Islet of Langerhans (tissue), 1 donor: ENCODE measurements around the gene SMIM8.

Source experiments
- FAIRE-seq: peaks from one replicate; lab custom pipeline; 2011; peaks lifted over from hg19 to GRCh38; lab: Jason Lieb, UNC

SMIM8 gene

DNA sequence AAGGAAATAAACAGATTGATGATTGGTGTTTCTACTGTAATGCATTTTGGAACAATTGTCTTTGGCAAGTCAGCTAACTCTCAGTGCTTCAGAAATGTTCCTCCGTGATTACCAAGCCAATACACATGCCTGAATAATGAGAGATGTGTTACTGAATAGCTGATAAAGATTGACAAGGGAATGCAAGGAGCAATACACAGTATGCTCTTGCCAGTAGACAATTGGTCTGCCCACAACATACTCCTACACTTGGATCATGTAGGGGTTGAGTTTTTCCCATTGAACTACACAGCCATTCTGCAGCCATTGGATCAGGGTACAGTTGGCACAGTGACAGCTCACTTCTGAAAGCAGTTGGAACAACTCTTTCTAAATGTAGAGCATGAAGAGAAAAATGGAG is 12.3 kb downstream of the SMIM8 start:
- FAIRE-seq = no peak

DNA sequence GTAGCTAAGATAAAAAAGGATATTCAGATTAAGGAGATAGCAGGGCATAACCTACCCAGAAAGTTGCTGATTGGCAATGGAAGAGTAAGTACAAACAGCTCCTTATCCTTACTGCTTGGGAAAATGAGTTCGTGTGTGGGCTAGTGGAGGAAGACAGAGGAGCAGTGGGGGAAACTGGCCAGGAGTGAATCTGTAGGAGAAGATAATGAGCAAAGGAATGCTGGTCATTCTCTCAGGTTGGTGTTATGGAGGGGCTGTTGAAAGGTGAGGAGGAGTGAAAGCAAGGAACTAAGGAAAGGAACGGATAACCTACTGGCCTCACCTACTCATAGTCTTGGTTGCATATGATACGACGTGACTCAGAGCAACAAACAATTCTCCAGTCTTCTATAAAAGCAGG is 14.0 kb downstream of the SMIM8 start:
- no peak for FAIRE-seq

DNA sequence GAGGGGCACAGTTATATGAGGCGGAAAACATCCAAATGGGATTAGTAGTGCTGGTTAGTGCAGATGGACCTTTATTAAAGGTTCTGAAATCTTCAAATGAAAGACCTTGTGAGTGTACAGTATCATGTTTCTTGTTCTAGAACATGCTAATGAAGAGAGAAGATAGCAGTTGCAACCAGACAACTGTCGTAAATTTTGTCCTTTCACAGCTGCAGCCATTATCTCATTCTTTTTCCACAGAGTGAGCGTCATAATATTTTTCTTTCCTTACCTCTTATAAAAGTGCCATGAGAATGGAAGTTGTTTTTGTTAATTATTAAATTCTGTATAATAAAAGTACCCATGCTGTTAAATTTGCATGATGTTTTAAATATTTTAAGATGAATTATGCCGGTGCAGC is 17.8 kb downstream of the SMIM8 start:
- FAIRE-seq = no peak

DNA sequence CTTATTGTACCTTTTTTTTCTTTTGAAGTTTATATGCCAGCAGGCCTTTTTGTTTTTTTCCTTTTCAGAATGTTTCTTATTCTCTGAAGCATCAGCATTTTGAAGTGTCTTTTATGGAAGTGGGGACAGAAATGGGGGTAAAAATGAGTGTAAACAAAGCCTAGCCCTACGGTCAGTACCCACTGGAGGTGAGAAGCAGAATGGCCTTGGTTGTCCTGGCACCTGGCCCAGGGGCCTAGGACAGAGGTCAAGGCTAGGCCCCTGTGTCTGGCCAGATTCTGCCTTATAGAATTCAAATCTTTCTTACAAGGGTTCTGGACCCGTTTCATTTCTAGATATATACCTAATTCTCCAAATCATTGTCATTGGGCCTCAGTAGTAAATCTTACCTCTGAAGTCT is 18.8 kb downstream of the SMIM8 start:
- no peak for FAIRE-seq

DNA sequence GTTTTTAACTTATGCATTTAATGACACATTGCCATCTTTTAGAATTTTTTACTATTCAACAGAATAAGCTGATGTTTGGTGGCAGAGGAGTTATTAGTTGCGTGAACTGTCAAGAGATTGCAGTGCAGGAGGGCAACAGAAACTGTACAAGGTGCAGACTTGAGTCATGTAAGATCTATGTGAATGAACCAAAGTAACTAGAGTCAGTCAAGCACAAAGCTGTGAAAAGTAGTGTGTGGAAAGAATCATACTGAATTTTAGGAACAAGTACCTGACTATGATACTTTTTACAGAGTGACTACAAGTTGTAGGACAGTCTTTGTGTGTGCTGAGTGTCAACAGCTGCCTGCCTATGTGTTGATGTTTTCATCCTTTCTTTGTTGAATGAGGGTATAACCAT is 19.5 kb downstream of the SMIM8 start:
- no peak for FAIRE-seq

DNA sequence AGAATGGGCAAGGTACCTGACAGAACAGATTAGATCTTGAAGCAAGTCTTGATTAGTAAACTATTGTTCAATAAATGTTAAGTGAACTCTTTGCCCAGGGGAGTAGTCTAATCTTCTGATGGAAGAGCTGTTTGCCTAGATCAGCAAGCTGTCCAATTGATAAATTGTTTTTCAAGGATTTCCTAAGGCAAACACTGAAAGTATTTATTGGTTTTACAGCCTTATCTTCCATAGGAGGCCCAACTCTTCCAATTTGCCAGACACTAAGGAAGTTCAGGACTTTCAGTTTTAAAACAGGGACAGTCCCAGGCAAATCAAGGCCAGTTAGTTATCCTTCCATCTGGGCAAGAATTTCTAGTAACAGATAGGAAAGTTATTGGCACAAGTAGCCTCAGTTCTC is 20.4 kb downstream of the SMIM8 start:
- FAIRE-seq = no peak

DNA sequence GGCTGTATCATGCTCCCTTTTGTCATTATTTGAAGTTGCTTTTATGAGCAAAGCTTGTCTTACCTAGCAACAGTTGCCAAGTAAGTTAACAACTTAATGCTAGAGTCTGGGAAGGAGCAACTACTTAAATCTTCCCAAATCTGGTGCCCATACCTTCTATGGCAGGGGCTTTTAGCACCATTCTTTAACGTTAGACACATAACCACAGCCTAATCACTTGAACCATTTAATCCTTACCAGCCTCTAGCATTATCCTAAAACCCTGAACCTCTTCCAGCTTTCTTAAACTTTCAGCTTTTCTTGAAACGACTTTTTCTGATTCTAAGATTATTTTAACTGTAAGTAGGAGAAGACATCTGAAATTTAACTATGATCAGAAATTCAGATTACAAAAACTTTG is 22.3 kb downstream of the SMIM8 start, which contains the start of gene C6orf163:
TSS of gene C6orf163 (plus strand) at position 83 of the 400 bp plus-strand sequence. CDS start at position 370, 287 bp downstream.
- FAIRE-seq = no peak

DNA sequence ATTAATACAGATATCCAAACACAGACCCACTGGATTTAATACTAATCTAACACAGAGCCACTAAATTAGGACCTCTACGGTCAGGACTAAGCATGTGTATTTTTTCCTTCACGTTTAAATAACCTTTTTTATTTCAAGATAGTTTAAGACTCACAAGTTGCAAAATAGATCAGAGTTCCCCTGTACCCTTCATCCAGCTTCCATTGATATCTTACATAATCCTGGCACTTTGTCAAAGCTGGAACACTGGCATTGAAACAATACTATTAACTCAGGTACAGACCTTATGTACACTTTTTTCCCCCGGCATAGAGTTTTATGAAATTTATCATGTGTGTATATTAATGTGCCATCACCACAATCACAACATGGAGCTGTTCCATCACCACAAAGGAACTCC is 24.3 kb downstream of the SMIM8 start:
- FAIRE-seq = no peak

DNA sequence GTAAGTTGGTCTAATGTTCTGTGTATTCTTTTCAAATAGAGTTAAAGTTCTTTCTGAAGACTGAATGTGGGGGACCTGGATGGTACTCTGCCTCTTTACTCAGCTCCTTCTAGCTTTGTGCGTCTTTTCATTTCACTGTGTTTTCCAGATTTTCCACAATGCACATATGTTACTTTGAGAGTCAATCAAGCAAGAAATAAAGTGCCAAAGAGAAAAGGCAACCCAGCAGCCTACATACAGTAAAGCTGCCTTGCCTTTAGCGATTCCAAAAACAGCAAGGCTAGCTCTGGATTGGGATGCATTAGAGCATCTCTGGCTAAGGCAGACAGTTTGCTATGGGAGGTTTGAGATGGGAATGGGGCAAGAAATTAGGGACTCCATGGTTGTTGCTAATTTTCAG is 27.5 kb downstream of the SMIM8 start:
- no peak for FAIRE-seq

DNA sequence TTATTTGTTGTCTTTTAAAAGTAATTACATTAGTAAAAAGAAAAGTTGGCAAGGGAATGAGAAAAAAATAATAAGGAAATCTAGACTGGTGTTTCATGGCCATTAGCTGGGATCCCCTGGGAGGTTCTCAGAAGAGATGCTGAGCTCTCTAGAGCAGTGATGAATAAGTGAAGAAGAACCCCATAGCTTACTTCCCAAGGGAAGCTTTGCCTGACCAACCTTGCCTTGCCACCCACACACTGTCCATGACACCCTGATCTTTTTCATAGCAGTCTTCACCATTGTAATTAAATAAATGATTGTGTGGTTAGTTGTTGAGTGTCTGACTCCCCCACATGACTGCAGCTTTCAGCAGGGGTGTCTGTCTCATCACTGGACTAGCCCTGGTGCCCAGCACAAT is 28.1 kb downstream of the SMIM8 start:
- FAIRE-seq = no peak

DNA sequence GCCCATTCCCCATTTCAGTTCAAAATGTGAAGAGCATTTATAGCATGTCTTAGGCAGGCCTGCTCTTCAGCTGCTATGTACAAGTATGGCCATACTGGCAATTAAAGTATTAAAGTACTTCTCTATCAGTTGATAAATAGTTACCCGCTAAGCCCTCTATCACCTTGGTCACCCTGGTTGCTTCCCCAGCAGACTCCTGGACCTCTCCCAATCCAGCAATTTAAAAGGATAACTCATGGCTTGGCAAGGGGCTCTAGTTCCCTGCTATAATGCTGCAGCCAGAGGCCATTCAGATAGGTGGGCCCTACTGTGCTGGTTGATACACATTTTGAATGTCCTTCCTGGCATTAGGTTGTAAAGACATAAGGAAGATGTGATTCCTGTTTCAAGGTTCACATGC is 29.2 kb downstream of the SMIM8 start:
- FAIRE-seq = no peak

DNA sequence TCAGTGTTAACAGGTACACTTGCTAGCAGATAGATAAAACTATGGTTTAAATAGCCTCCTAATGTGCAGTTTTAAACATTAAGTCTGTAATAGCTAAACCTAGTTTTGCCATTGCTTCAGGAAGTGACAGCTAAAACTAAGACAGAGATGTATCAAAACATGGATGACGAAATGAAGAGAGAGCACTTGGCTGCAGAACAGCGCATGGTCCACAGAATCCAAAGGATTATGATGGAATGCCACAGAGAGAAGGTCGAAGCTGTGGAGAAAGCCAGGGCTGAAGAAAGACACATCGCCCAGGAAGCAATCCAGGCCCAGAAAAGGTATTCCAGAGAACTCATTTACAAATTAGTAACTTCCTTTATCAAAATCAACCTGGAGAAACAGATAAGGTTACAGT is 33.8 kb downstream of the SMIM8 start:
- FAIRE-seq = no peak

DNA sequence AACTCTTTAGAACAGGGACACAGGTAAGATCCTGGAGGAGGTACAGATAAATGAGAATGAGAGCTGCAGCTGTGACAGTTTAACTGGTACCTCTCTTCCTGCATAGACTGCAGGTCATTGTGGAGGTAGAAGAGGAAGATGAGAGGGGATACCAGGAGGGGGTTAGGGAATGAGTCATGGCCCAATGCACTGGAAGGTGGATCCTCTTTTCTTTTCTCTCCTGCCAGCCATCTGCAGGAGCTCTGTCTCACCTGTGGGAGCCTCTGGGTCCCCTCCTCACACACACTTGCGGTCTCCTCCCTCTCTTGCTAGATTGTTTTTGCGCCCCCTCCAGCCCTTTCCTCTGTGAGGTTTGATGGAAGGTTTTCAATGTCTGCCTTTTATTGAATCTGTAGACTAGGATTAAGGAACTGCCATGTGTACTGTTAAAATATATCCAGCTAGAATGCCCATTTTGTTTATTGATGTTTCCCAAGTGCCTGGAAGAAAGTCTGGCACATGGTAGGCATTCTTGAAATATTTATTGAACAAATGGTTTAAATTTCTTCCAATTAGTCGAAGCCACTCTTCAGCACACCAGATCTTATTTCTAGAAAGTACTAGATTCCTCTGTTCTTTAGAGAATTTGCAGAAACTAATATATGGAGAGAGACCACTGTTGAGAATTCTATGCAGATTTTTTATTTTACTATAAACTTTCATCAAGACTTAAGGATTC is 35.2 kb downstream of the SMIM8 start:
- no peak for FAIRE-seq

DNA sequence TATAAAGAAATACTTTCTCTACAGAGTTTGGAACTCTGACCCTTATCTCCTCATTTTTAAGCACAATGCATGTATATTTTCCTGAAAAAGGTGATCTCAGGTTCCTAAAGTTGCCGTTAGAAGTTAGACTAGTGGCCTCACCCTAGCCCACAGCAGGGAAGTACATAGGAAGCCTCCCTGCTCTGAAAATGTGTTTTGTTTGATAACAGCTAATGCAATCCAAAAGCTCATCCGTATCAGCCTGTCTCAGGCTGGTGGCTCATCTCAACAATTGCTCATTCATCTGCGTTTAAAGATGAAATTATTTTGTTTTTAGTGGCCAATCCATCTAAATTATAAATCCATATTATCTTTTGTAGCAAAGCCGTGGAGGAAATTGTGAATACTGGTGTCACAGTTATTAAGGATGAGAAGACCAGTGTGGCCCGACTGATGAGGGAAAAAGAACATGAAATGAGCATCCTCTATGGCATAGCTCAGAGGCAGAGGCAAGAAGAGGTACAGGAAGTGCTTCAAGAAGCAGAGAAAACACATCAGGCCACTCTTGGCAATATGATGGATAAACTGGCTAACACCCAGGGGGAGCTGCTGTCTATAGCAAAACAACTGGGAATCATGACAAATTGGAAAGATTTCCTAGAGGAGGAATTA is 42.3 kb downstream of the SMIM8 start:
- FAIRE-seq = no peak

DNA sequence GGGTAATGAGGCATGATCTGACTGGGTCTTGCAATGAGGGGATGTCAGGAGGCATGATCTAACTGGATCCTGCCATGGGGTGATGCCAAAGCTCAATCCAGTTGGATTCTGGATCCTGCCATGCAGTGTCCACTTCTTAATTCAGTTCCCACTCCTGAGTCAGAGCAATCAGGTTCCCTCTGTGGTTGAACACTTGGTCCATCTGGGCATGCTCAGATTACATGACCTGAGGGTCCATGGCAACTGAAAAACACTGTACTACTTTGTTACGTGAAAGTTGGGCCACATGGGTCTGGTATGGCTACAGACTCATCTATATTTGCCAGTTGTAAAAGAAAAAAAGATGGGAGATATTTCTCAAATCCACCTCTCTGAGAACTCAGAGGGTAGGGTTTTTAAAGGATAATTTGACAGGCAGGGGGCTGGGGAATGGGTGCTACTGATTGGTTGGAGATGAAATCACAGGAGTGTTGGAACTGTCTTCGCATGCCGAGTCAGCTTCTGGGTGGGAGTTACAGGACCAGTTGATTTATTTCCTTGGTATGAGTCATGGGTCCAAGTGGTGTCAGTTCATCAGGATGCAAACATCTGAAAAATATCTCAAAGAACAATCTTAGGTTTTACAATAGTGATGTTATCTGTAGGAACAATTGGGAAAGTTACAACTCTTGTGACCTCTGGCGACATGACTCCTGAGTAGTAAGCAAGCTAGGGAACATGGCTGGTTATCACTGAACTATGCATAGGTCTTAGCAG is 43.9 kb downstream of the SMIM8 start:
- no peak for FAIRE-seq

DNA sequence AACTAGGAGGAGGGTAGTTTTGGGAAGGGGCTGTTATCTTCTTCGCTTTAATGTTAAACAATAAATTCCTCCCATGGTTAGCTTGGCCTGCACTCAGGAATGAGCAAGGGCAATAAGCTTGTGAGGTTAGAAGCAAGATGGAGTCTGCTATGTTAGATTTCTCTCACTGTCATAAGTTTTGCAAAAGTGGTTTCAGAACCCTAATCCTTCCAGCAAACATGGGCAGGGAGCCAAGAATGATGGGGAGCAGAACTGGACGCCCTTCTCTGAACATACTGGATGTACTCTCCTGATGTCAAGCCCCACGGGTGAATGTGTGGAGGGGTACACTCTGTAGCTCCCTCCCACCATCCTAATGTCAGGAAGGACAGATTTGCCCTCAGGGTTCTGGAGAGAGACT is 44.5 kb downstream of the SMIM8 start:
- FAIRE-seq = no peak

DNA sequence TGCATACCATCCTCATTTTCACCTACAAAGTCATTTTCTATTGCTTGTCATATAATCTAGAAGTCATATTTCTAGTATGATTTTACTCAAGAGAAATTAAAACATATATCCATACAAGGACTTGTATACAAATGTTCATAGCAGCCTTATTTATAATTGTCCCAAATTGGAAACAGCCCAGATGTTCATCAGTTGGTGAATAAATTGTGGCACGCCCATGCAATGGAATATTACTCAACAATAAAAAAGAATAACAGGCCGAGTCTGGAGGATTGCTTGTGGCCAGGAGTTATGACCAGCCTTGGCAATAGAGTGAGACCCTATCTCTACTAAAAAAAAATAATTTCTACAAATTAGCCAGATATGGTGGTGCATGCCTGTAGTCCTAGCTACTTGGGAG is 51.0 kb downstream of the SMIM8 start:
- FAIRE-seq = no peak

DNA sequence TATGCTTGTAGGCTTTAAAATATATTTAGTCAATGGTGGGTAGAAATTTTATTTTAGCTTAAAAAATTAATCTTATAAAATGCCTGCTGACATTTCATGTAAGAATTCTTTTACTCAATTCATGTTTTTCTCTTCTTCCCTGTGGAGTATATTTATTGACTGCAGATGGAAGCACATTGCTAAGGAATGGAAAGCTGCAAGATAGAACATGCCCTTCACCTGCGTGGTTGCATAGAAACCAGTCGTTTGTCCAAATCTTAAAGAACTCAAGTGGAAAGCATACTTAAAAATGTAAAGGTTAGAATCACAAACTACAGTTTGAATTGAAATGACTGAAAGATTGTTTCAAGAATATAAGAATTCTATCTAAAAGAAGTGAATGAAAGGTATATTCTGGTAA is 52.9 kb downstream of the SMIM8 start:
- FAIRE-seq = no peak

DNA sequence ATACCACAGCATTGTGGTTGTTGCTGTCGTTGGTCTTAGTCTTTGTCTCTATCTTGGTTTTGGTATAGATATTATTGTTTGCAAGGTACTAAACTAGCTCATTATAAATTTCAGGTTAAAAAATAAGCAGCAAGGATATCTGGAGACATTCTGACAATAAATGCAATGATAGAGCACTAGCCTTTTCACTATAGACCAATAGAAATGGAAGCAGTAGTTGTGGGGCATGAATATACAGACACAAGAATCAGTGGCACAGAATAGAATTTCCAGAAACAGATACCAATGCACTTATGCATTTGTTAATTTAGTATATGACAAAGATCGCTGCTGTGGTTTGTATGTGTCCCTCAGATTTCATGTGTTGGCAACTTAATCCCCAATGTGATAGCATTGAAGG is 54.3 kb downstream of the SMIM8 start:
- no peak for FAIRE-seq

DNA sequence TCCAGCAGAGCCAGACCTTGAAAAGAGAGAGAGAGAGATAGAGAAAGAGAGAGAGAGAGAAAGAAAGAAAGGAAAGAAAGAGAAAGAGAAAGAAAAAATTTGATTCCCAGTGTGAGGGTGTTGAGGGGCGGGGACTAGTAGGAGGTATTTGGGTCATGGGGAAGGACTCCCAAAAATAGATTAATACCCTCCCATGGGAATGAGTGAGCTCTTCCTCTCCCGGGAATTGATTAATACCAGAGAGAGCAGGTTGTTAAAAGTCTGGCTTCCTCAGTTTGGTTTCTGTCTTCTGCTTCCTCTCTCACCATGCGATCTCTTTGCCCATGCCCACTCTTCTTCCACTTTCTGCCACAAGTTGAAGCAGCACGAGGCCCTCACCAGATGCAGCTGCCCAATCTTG is 56.6 kb downstream of the SMIM8 start:
- FAIRE-seq = no peak

DNA sequence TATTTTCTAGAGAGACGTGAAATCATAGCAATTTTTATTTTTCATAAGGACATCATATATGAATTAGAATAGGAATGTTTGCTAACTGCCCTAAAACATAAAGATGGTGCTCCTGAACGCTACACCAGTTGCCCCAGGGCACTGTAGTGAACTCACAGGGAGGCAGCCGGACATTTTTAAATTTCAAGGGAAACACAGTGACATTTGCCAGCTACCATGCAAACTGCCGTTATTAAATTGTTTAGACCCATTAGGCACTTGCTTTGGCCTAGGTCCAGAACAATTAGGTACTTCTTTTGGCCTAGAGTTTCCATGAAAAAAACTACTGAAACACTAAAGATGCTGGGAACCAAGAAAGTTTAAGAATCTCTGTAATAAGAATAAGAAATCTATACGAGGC is 60.5 kb downstream of the SMIM8 start:
- no peak for FAIRE-seq

DNA sequence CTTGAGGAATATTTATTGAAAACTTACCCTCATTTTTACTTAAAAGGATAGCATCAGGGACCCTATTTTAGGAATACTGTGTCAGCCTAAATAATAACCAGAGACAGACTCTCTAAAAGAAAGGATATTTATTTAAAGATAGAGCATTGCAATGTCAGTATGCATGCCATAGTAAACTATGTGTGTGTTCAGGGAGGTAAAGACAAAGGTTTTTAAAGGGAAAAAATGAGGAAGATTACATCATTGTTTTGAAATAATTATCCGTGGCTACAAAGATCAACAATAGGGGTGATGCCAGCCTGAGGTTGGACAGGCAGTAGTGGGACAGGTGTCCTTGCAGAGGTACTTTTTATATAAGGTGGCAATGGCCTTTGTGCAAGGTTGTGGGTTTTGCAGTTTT is 61.6 kb downstream of the SMIM8 start:
- FAIRE-seq = no peak

DNA sequence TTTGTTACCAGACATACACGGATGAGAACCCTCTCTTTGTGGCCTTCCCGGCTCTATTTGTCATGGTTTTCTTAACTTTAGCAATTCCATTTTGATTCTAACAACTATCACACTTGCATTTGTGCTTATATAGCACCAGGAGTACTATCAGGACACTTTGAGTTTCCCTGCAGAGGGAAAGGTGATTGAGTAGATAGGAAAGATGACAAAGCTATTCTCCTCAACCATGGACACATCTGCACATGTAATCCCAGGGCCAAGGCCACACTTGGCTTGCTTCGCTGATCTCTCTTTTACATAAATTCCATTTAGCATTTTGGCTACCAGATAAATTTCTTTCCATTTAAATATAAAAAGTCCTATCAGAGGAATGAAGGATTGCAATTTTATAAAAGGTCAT is 62.1 kb downstream of the SMIM8 start:
- FAIRE-seq = no peak

DNA sequence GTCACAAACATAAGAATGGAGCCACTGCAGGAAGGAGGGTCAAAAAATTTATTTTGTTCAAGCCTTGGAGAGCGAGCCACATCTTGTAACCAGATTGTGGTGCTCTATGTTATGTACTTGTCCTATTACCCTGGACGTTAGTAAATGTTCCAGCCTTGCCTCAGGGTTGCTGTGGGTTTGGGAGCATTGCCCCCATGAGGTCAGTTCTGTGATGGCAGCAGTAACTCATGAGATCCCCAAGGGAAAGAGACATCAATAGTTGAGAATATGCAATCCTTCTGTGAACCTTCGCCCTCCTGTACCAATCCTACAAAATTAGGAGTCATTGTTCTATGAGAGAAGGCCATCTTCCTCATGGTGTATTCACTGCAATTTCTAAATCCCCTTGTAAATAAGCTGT is 68.9 kb downstream of the SMIM8 start:
- no peak for FAIRE-seq
